AG20443 (cell line): ENCODE data around the gene ATXN2L.
"Not testable (repeated sequence)": the region's sequence is repeated elsewhere in the genome, so short reads cannot be mapped to it uniquely, and the experiment has no call there.

ENCODE experiments used
- DNase-seq: peaks from one replicate; pipeline ENCODE4 v3.0.0; 2012; ENCODE audit warnings: low spot score, mixed read lengths

The ATXN2L gene

GRCh38 chr16:28872952-28873351 lies 50.2 kb downstream of the ATXN2L start:
- DNase-seq, result no peak

- peak; percentile 77 for DNase-seq
Measured at GRCh38 chr16:28873543-28874201, 50.9 kb downstream of the ATXN2L start.

GRCh38 chr16:28874406-28874805 lies 51.6 kb downstream of the ATXN2L start:
- no peak for DNase-seq

GRCh38 chr16:28875134-28876018 lies 52.6 kb downstream of the ATXN2L start:
- no peak for DNase-seq

- DNase-seq, result no peak
Measured at GRCh38 chr16:28876019-28876659, 53.3 kb downstream of the ATXN2L start.

- DNase-seq, result no peak
Measured at GRCh38 chr16:28876973-28877654, 54.3 kb downstream of the ATXN2L start.

- no peak for DNase-seq
Measured at GRCh38 chr16:28877655-28878000, 54.8 kb downstream of the ATXN2L start.

GRCh38 chr16:28878083-28878926 lies 55.5 kb downstream of the ATXN2L start, which contains the start of gene ATP2A1:
TSS of gene ATP2A1 (plus strand) at chr16:28878488. CDS start at chr16:28878672, 184 bp downstream.
- DNase-seq, result no peak

GRCh38 chr16:28879261-28879840 lies 56.6 kb downstream of the ATXN2L start:
- DNase-seq, result no peak

- peak; percentile 99 for DNase-seq
Measured at GRCh38 chr16:28879841-28880588, 57.2 kb downstream of the ATXN2L start.

GRCh38 chr16:28880589-28880915 lies 57.8 kb downstream of the ATXN2L start:
- DNase-seq, result no peak

GRCh38 chr16:28880955-28881354 lies 58.2 kb downstream of the ATXN2L start:
- DNase-seq, result no peak

- DNase-seq, result not testable (repeated sequence)
Measured at GRCh38 chr16:28881565-28881964, 58.8 kb downstream of the ATXN2L start.

GRCh38 chr16:28882551-28883160 lies 59.9 kb downstream of the ATXN2L start:
- DNase-seq, result no peak

GRCh38 chr16:28883221-28883996 lies 60.6 kb downstream of the ATXN2L start:
- no peak for DNase-seq

- no peak for DNase-seq
Measured at GRCh38 chr16:28884045-28884444, 61.2 kb downstream of the ATXN2L start.
